HG03095 (cell line): Measurements from ENCODE around the gene PXDC1.

ENCODE experiments used
- ATAC-seq: cut with Tn5 transposase; IDR thresholded peaks from one replicate; pipeline ENCODE4 v1.9.1; 2021; ENCODE audit warnings: moderate library complexity; ENCODE audit not compliant: unreplicated experiment

PXDC1 gene

DNA sequence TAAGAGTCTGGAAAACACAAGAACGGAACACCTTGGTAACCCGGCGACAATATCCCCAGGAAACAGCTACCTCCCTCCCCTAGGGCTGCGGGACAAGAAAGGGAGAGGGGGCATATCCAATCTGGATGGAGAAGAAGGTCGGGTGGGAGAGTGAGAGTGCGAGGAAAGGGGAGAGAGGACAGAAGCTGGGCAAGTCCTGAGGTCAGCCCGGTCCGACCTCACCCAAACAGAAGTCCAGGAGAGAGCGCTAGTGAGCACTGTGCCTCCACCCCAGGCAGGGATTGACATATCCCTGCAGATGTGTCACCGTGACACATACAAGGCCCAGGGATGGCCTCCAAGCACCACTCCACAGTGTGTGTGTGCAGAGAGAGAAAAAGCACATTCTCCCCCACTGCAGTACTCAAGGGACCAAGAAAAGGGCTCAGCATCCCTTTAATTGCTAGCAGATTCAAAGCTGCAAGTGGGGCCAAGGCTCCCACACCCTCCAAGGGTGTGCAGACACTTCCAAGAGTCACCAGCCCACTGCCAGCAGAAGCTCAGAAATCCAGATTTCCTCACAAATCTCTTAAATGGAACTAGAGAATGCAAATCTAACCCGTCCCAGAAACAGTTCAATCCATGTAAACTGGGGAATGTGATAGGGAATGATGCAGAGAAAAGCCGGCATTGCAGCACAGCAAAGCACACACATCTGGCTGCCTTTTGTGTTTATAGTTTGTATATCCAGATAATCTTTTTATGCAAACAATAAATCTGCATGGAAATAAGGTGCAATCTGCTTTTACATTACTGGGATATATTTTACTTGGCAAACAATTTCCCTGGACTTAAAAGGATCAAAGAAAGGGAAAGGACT is 3.1 kb downstream of the PXDC1 start:
- ATAC-seq: no peak

DNA sequence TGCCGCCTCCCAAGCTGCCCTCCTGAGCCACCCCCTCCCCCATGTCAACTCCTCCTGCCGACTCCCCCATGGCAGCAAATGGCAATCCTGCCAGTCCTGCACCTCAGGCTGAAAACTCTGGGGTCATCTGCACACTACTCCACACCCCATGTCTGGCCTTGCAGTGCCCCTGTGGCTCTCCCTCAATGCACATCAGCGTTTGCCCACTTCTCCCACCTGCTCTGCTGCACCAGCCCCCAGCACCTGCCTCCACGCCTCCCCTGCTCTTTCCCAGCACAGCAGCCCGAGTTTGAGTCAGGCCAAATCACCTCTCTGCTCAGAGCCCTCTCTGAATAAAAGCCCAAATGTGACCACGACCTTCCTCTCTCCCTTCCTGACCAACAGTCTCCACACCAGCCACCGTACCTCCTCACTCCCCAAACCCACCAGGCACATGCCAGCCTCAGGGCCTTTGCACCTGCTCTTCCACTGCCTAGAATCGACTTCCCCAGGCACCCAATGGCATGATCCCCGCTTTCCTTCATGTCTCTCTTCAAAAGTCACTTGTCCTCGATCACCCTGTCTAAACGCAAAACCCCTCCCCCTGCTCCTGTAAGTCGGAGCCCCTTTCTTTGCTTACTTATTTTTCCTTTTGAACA is 4.3 kb downstream of the PXDC1 start:
- no peak for ATAC-seq

DNA sequence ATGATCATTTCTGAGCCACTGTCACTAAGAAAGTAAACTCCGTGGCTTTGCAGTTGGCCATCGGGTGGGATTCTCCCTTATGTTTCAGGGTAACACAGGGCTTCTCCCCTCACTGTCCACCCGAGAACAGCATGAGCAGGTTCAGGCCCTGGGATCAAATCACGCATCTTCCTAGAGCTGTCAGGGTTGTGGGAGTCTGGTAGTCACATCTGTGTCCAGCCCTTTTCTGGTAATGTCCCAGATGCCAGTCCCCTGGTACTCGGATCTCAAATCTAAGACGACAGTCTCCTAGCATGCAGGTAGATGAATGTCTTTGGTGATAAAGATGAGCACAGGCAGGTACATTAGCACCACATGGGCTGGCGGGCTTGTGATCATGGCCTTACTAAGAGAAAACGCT is 4.8 kb downstream of the PXDC1 start:
- ATAC-seq: no peak

DNA sequence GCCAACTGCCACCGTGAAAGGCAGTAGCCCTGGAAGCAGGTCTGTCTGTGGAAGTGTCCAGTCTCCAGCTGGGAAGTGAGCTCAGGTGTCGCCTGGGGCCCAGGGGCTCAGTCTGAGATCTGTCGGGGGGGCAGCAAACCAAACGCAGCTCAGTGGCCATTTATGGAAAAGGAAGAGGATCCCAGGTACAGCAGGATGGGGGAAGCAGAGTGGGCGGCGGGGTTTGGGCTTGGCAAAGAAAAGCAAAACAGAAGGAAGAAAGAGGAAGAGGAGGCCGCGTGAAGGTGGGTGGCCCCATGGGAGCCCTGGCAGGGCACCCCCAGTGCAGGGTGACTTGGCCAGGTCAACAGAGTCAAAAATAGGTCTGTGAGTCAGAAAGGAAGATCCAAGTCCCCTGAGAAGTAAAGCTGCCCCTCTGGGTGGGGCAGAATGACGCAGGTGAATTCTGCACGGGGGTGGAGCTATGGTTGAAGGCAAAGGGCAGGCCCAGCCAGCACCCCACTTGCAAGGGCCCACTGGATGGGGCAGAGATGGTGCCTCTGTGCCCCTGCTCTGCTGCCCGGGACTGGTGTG is 5.3 kb downstream of the PXDC1 start:
- ATAC-seq: no peak

DNA sequence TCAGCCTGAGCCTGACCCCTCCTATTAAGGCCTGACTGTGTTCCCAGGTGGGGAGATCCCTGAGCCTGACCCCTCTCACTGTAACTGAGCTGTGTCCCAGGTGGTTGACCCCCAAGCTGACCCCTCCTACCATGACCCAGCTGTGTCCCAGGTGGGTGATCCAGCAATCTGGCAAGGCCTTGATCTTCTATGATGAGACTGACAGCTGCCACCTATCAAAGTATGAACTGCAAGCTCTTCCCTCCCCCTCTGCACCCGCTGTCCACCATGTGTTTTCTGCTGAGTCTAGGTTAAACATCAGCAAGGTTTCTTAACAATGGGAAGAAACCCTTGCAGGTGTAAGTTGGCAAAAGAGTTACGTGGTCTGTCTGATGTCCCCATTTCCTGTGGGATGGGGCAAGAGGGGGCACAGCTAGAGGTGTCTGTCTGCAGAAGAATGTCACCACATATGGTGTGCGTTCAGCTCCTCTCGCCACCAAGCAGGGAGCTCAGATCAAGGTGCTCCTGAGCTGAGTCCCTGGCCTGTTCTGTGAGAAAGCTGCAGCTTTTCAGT is 5.9 kb downstream of the PXDC1 start:
- no peak for ATAC-seq

DNA sequence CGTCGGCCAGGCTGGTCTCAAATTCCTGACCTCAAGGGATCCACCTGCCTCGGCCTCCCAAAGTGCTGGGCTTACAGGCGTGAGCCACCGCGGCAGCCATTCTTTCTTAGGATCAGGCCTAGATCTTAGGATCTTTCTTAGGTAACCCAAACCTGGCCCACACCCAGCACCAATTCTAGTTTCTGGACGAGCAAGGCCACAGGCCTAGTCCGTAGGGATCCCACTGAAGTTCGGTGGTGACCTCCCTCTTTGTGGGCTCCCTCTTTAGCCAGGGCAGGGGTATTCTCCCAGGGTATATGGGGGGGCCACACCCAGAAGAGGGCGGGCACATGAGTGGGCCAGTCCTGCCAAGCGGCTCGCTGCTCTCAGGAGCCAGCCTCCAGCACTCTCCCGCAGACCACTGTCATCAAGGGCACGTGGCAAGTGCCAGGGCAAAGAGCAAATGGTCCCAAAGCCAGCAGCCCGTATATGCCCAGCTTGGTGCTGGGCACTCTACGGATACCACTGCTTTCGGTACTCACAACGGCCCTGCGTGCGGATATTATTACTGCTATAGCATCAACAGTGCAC is 6.5 kb downstream of the PXDC1 start:
- no peak for ATAC-seq

DNA sequence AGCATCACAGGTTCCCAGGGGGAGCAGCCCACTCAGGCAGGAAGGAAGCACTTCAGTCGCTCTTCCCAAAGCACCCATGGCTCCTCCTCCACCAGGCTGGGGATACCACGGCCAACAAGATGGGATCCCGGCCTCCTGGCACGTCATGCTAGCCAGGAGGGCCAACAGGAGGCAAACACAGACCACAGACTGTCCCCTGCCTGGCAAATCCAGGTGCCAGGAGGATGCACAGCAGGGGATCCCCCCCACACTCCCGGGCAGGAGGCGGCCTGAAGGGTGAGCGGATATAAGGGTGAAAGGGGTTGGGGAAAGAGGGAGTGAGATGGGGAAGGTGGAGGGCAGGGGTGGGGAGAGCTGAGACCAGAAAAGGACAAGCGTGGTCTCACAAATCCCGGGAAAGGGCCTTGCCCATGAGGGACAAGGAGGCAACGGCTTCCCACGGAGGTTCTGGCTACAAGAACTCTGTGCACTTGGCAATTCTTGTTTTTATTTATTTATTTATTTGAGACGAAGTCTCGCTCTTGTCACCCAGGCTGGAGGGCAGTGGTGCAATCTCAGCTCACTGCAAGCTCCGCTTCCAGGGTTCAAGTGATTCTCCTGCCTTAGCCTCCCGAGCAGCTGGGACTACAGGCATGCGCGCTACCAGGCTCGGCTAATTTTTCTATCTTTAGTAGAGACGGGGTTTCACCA is 7.2 kb downstream of the PXDC1 start:
- no peak for ATAC-seq

DNA sequence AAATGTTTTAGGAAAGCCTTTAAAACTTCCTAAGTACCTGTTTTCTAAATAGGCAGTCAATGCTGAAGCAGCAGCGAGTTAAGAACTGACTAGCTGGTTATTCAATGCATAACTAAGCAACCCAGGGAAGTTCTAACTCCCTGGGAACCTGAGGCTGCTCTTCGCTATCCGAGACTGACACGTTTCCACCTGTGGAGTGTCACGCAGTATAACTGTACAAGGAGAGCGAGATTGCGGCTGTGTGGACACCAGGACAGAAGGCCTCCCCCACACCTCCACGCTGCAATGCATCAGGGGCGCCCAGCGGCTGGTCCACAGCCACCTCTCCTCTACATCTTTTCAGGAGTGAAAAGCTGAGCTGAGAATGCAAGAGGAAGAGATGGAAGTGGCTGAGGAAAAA is 8.0 kb downstream of the PXDC1 start:
- no peak for ATAC-seq

DNA sequence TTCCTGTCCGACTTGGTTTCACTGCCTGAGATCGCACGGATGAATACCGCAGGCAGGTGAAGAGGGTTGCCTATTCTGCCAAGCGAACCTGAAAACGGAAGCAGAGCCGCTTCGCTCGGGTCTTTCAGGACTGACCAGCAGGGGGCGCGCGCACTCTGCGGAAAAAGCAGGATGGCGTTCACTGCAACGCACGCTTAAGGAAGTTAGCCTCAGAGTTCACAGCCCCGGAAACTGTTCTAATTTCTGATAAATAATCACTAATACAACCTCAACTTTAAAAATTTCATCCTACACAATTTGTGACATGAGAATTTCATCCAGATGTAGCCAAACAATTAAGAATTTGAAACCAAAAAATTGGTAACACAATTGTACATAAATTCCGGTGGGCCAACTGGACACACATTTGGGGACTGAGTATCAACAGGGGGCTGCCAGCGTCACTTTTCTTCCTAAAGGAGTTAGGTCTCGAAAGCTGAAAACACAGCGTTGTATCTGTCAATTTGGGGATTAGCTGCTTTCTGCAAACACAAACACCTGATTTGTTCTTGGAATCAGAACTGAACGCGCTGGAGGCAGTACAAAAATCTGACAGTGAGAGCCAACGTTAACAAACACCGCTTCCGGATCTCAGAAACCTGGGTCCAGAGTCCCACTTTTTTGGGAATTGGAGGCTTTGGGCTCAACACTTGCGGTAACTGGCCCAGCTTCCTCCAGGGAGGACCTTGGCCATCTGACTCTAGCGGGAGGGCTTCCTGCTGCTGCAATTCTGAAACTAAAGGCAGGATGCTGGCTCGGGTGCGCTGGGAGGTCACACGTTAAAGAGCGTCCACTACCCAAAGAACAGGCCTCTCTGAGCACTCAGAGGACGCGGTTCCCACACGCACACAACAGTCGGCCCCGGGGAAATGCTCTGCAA is 8.8 kb downstream of the PXDC1 start:
- ATAC-seq: peak; percentile 49

DNA sequence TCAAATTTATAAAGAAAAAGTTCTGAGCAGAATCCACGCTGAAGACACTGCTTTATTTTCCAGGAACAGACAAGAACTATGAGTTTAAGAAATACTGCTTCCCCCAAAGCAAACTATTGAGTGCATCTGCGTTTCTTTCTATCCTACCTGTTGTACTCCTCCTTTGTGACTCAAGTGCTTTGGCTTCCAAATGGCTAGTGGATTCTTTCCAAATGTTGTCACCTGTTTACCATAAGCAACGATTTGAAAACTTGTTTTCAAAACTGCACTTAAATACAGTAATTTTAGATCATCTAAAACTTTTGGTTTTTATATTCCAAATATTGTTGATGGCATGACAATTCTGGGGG is 9.5 kb downstream of the PXDC1 start:
- no peak for ATAC-seq

DNA sequence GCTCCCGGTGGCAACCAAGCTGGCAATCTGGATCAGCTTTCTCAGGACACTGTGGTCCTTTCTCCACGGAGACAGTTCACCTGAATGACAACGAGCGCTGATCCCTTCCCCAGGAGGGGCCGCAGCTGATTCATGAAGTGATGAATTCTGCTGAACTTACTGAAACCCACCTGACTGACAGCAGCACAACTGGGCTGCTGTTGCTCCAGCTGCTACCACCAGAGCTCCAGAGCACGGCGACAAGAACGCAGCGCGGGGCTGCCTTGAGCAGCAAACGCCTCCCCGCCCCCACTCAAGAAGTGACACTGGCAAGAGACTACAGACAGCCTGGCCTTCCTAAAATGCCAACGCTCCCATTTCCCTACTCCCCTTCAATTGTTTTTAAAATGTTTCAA is 10.0 kb downstream of the PXDC1 start:
- ATAC-seq: no peak

DNA sequence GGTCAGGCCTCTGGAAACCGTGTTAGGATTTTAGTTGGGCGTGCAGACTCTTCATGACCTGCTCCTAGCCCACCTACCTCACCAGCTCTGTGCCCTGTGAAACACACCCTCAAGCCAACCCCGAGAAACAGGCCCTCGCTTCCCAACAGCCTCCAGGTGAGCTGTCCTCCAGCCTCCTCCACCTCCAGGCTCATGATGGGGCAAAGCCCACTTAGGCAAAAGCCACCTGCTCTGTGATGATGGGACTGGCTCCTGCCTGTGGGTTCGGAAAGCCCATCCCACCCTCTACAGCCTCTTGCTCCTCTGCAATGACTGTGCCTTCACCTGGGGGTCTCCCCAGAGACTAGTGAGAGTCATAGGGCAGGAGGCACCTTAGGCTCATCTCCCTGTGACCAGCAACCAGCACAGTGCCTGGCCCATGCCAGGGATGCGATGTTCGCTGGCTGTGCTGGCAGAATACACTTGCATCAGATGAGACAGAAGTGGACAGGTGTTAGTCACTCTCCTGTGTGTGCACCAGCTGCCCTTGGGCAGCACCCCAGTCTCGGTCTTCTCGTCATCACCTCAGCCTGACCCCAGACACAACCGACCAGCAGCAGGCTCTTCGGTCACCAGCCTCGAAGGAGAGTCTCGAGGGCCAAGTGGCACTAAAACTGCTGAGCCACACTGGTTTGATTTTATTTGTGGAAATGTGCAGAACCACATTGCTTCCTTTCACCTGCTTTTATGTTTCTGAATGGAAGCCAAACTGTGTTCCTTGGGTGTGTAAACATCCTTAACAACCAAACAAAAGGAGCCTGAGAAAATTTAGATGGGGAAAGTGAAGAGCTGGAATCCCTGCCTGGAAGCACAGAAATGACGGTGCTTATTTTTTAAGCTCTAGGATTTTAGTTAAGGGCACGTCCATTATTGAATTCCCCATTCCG is 10.7 kb downstream of the PXDC1 start:
- no peak for ATAC-seq

DNA sequence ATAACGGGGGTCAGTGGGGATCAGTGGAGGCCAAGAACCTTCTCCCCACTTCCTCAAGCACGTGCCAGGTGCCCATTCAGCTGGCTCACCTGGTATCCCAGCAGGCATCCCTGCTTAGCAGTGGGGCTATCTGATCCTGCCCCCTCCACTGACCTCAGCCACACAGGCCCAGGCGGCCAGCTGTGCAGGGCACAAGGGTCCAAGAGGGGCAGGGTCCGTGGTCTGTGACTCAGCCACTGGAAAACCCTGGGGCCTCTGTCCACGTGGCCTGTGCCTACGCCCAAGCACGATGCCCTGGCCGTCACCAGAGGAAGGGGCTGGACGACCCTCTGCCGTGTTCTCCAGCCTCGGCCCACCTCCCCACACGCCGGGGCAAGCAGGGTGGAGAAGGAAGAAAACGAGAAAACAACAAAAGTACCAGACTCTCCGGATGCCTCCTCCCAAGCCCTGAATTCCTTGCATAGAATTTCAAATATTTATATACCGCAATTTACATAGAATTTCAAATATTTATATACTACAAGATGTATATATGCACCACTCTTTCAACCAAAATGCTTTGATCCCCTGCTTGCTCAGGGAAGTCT is 12.1 kb downstream of the PXDC1 start:
- no peak for ATAC-seq

DNA sequence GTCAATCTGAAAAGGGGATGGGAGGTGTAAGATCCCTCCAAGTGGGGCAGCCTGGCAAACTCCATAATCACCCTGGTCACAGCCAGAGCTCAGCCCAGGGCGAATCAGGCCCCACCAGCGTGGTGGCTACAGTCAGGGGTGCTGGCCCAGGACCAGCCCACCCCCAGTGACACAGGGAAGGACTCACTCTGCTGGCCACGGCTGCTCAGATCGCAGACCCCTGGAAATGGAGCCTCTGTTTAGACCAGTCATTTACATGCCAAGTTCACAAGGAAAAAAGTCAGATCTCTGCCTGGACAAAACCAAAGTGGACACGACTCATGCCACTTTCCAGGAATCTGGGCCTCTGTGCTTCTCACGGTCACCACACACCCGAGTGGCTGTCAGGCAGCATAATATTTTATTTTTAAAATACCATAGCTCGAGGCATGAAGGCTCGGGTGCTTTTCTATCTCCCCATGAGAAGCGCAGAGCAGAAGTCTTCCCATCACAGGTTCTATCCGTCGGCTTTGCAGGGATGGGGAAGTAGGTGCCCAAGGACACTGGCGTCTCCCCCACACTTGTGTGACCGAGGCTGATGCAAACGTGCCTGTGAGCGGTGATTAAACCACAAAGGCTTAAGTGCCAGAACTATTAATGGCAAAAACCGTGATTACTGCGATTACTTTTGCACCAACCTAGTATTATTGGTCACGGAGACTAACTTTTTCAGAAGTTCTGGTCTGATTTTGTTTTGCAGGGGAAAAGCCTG is 13.0 kb downstream of the PXDC1 start:
- no peak for ATAC-seq

DNA sequence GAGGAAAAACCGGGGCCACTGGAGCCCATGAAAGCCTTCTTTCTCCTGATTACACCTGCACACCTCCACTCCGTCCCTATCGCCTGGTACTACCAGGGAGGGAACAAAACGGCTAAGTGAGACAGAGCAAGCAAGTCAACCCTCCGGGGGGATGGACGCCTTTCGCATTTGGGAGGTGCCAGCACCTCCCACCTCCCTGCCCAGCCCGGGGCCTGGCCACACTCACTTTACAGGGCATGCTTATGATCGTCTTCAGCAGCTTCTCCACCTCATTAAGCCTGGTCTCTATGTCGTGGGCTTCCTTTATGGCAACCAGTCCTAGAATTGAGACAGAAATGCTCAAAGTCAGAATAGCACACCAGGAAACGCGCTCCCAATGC is 13.7 kb downstream of the PXDC1 start:
- ATAC-seq: no peak

DNA sequence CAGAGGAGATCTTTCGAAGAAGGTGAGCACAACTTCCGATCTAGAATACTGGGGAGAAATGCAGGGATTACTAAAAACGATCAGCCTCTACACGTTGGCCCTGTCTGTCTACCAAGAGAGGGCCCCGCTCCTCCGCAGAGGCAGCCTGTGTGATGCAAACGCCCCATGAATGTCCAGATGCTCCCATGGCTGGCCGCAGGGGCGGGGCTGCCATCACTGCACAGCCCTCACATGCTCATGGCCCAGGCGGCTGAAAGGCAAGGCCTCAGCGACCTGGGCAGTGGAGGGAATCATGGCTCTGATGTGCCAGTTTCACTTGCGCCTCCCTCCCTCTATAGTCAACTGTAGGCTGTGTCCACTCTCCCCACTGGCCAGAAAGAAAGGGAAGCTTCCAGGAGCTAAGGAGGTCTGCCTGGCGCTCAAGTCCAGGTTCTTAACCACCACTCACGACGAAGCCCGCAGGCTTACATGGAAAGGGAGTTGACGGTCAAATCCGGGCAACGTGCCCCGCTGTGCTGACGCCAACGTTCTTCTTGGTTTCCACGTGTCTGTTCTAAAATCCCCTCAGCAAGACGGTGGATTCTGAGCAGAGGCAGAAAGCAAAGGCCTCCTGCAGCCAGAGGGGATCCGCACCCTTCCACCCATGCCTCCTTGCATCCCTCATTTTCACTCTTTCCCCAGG is 14.2 kb downstream of the PXDC1 start:
- no peak for ATAC-seq

DNA sequence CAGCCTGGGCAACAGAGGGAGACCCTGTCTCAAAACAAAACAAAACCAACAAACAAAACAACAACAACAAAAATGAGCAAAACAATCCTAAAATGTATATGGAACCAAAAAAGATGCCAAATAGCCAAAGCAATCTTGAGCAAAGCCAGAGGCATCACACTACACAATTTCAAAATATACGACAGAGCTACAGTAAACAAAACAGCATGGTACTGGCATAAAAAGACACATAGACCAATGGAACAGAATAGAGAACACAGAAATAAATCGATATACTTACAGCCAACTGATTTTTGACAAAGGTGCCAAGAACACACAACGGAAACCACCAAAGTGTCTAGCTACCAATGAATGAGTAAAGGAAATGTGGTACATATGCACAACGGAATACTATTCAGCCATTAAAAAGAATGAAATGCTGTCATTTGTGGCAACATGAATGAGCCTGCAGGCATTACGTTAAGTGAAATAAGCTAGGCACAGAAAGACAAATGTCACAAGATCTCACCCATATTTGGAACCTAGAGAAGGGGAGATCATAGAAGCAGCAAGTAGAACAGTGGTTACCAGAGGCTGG is 16.4 kb downstream of the PXDC1 start:
- ATAC-seq: no peak
